Diencephalon (tissue), 1 donor: ENCODE measurements around the gene TENM4. TPM values are rescaled to one million over a fixed set of nuclear protein-coding genes. Genes with fewer than 3 reads are reported as not detected.

ENCODE experiments used
- small RNA-seq: library from RNA; depleted of rRNA; stranded (forward); fragments of <200 nt; gene quantifications from one replicate; pipeline ENCODE3, GENCODE V24; 2014
- total RNA-seq: library from RNA; depleted of rRNA; stranded (reverse); fragments of >200 nt; gene quantifications from one replicate; pipeline ENCODE4 v1.2.3, GENCODE V29; 2014

TENM4 gene
- 71.5 TPM for total RNA-seq

GRCh38 chr11:79440571-79441460 lies at the start of gene TENM4:
TENM4 (minus strand) TSS chr11:79441030; CDS start chr11:79069944, 371,086 bp downstream.

Small RNA genes within 50 kb of the gene (small RNA-seq; reads per million reads assigned to genes)
- not detected for gene MIR5579
- 73.6 reads per million, percentile 96 among the genes with 10 or more reads in this experiment for gene MIR708
